GM18517 (cell line): Measurements from ENCODE around the gene PEX3.
"Not testable (repeated sequence)": the region's sequence is repeated elsewhere in the genome, so short reads cannot be mapped to it uniquely, and the experiment has no call there.

Experiments used
- ATAC-seq: cut with Tn5 transposase; IDR thresholded peaks from one replicate; pipeline ENCODE4 v1.9.1; 2021; ENCODE audit warnings: mild to moderate bottlenecking, moderate library complexity; ENCODE audit not compliant: unreplicated experiment

PEX3 gene

GRCh38 chr6:143505537-143505936, 54.9 kb downstream of the PEX3 start:
- no peak for ATAC-seq

DNA sequence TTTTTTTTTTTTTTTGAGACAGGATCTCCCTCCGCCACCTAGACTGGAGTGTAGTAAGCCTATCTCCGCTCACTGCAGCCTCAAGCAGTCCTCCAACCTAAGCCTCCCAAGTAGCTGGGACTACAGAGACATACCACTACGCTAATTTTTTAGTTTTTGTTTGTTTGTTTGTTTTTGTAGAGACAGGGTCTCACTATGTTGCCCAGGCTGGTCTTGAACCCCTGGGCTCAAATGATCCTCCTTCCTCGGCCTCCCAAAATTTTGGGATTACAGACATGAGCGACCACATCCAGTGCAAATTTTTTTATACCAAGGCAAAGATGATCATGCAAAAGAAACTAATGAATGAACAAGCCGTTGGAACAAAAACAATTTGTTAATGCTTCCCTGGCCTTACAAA, 55.6 kb downstream of the PEX3 start:
- ATAC-seq = no peak

DNA sequence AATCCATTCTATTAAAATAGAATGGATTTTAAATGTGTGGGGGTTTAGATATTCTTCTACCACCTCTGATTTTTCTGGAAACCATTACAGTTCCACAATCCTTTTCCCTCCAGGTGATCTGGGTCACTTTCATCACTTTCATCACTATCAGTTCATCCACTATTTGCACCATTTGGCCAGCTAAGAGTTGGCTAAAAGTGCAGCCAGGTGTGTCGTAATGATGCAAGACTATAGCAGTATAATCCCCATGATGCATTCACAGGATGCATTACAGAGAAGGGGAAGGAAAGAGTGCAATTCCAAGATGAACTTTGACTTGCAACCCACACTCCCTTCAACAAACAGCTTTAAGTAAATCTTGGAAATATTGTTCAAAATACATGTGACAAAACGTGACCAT, 56.0 kb downstream of the PEX3 start:
- no peak for ATAC-seq

DNA sequence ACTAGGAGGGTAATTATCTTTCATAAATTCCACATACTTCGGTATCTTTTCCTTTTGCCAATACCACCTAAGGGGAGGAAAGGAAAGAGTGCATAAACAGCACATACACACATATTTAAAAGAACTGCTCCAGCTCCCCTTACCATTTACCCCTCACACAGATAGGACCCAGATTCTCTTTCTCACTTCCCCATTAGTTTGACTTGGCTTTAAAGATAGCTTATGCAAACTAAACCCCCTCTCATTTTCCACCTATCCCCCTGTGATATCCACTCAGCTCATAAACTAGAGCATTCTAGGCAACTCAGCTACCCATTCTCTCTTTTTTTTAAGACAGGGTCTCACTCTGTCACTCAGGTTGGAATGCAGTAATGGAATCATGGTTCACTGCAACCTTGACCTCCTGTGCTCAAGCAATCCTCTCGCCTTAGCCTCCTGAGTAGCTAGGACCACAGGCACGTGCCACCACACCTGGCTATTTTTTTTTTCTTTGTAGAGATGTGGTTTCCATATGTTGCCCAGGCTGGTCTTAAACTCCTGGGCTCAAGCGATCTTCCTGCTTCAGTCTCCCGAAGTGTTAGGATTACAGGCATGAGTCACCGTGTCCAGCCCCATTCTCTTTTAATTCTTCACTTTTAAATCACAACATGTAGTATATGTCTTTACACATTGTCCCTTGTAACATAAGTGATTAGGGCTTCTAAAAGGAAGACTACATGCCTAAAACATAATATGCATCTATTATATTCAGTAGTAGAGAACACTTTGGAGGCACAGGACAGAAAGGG, 56.9 kb downstream of the PEX3 start:
- ATAC-seq = no peak

DNA sequence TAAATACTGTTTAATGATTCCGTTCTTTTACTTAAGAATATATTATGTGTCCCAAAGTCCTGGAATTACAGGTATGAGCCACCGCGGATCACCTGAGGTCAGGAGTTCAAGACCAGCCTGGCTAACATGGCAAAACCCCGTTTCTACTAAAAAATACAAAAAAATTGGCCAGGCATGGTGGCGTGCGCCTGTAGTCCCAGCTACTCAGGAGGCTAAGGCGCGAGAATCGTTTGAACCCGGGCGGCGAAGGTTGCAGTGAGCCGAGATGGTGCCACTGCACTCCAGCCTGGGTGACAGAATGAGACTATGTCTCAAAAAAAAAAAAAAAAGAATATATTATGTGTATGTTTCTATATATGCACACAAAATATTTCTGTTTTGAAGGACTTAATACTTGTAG, 59.7 kb downstream of the PEX3 start:
- ATAC-seq = not testable (repeated sequence)

DNA sequence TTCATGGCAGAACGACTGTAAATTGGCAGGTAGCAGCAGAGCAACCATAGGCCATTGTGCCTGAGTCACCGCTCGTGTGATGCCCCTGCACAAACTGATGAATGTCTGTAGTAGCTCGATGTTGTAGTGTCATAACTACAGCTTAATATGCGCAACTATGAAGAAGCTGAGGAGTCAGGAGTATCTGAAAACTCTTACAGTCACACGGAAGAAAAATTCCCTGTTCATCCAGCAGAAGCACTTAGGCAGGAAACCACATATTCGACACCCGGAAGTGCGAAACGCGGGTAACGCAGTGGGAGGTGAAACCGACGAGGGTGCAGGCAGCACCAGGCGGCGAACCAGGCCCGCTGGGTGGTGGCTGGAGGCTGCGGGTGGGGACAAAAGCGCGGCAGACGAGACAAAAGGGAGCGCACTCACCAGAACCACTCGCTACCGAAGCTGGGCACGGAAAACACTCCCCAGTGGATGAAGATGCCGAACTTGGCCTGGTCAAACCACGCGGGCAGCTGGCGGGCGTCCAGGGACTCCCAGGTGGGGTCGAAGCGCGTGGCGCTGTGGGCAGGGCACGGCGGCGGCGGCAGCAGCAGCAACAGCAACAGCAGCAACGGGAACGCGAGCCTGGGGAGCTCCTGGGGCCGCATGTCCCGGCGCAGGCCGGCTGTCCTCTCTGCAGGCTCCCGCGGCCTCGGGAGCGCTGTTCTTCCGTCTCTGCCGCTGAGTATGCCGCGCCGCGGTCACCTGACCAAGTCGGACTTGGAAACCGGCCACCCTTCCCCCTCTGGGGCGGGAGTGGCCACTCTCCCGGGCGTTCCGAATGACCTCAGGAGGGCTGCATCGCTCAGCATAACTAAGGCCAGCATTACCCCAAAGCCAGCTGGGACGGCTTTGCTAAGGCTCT, 60.6 kb downstream of the PEX3 start, which contains the start of gene FUCA2:
Gene FUCA2, minus strand, starts transcription at position 730 of the 901 bp plus-strand sequence. Its CDS starts 86 bp downstream, at position 644.
- ATAC-seq = peak; percentile 55

DNA sequence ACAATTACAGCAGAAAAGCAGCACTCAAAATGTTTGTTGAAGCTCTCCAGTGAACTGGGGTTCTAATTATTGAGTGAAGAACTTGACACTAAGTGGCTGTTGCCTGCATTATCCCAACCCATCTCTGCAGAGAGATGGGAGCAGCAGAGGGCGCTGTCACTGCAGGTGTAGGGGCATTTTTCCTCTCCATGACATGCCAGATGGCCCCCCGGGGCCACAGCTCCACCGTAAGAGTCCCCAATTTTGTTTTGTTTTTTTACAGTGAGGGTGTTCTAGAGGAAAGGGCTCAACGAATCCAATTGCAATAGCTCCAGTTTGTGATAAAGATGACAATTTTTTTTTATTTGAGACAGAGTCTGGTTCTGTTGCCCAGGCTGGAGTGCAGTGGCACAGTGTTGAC, 62.8 kb downstream of the PEX3 start:
- no peak for ATAC-seq

DNA sequence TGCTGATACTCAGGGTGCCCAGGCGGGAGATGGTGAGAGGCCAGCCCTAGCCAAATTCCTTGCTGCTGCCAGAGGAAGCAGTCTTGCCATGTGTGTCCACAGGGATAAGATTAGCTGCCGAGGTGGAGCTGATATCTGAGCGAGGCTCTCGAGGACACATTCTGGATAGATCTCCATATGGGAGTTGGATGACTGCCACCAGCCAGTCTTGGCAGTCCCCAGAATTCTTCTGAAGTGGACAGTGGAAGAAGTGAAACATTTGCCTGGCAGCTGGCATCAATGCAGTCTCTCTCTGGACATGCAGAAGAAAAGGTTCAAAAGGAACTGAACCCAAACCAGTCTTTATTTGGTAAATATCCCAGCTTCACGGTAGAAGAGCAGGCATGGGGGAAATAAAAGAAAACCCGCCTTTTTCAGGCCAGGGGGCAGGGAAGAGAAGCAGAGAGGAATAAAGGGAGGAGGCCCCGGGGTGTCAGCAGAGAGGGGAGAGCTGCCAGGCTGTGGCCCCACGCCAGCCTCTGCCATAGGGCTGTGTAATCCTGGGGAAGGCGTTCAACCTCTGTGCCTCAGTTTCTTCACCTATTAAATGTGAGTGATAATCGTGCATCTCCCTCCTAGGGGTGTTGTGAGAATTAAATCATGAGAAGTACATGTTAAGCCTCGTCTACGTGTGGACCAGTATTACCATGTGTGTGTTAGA, 64.6 kb downstream of the PEX3 start:
- no peak for ATAC-seq

GRCh38 chr6:143515766-143516355, 65.3 kb downstream of the PEX3 start:
- no peak for ATAC-seq

GRCh38 chr6:143516690-143517446, 66.3 kb downstream of the PEX3 start:
- ATAC-seq = no peak

DNA sequence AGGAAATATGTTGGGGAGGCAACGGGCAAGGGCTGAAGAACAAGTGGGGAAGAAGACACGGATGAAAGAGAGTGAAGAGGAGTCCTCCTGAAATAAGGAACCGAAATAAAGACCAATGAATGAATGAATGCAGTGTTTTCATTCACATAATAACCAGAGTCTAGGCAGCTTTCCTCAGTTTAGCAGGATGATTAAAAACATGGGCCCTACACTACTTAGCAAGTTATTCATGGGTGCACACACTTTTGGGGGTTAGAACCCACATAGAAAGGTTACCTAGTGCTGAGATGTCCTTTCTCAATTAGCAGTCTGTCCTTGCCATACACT, 66.8 kb downstream of the PEX3 start:
- ATAC-seq = no peak

DNA sequence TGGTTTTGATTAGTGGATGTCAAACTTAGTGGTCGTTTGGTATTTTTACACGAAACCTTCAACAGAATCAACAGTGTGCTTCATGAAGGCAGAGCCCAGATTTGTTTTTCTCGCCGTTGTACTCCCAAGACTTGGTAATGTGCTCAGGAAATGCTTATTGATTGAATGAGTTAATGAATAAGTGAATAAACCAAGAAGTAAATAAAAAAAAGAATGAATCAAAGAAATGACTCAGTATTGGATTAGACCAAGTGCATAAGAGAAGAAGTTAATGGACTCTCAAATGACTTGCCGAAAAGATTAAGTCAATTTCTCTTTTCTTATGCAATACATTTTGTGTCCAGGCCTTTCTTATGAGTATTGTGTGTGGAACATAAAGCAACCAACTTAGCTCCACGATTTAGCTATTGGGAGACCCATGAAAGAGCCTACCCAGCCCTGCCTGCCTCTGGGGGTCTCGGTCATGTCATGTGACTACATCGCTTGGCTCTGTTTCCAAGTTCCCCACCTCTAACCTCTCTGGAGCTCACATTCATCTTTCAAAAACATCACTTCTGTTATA, 71.5 kb downstream of the PEX3 start:
- ATAC-seq = no peak

DNA sequence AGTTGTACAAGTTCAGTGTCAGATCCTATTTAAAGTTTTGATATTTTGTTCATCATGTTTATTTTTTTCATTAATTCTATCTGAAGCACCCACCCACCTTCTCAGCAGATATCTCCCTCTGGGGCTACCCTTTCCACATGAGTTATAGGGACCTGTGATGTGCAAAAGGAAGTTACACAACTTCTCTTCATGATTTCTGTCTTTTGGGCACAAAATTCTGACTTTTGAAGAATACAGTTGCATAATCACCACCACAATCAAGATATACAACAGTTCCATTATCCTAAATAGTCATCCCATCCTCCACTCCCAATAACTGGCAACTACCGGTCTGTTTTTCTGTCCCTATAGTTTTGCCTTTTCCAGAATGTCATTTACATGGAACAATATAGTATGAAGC, 74.8 kb downstream of the PEX3 start:
- no peak for ATAC-seq

GRCh38 chr6:143527677-143528076, 77.1 kb downstream of the PEX3 start:
- no peak for ATAC-seq

DNA sequence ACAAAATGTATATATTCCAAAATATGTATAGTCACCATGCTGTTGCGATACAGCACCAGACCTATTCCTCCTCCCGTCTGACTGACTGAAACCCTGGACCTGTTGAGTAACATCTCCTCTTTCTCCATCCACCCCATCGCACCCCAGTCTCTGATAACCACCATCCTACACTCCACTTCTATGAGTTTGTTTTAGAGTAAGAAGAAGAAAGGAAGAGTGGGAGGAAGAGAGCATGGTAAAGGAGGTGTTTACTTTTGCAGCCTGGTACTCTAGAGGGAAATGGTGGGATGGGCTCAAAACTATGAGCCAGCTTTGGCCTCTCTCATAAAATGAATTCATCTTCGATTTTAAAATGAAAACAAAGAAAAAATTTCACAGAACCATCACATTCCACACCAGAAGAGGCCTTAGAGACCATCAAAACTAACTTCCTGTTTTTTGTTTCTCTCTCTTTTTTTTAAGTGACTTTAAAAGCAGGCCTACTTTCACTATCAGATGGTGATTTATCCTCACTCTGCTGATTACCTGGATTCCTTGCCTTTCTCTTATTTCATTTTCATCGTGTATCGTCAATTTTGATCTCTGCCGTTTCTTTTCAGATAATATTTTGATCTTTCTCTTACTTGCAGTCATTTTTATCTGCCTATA, 77.7 kb downstream of the PEX3 start:
- ATAC-seq = peak; percentile 78

DNA sequence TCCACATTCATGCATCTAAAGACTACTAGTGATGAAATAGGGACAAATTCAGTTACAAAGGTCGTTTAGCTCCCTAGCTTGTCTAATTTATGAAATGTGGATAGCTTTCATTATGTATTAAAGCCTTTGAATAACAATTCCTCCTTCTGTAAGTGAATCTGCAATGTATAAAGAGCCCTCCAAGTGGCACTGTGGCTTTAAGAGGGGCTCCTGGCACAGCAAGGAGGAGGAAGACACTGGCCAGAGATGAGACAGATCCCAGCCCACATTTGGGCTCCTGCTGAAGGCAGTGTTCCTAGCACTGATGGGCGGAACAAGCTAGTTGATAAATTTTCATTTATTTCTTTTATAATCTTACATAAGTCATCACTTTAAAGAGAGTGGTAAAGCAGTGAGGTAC, 78.5 kb downstream of the PEX3 start:
- ATAC-seq = no peak

DNA sequence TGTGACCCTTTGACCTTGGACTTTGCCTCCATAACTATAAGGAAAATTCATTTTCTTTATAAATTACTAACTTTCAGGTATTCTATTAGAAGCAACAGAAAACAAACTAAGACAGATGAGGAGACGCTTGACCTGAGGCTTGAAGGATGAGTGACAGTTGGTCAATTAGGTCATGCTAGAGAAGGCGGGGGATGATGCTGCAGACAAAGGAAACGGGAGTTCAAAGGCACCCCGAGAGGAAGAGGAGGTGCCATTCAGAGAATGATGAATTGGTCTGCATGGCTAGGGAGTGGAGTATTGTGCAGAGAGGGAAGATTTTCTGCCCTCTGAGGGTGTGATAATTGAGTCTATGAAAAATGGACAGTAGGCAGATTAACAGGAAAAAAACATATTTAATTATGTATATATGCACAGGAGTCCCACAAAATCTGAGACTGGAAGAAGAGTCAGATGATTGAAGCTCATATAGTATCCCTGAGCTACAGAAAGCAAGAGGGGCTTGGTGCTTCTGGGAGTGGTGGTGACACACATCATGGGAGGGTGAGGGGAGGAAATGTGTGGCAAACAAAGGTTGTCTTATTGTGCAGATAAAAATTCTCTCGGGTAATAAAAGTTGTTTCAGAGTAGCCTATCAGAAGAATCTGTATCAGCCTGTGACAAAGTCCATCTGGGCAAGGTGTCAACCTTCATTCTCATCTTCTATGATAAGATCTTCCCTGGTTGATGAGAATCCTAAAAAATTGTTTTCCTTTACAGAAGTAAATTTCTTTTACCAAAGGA, 81.3 kb downstream of the PEX3 start:
- ATAC-seq = no peak

- no peak for ATAC-seq
Observed at GRCh38 chr6:143535189-143535614, 84.6 kb downstream of the PEX3 start.

GRCh38 chr6:143536461-143536865, 85.9 kb downstream of the PEX3 start:
- ATAC-seq = peak; percentile 65
